Left cardiac atrium (tissue), 4 donors: Measurements from ENCODE around the gene NLRC3. TPM values are rescaled to one million over a fixed set of nuclear protein-coding genes. Genes with fewer than 3 reads are reported as not detected.
"Not testable (repeated sequence)": the region's sequence is repeated elsewhere in the genome, so short reads cannot be mapped to it uniquely, and the experiment has no call there.

Experiments
- ATAC-seq, 2 donors: fragments of 200-7000 bp; cut with Tn5 transposase; one replicate each; pipeline ENCODE4 v1.9.1; 2020; ENCODE audit warnings: mild to moderate bottlenecking in 2 of 2, moderate library complexity in 2 of 2
- DNase-seq: peaks from one replicate; pipeline ENCODE4 v3.0.0-alpha.2; 2020
- intact Hi-C, 2 donors: fragments of 100-400 bp; cut with DNase I; formaldehyde crosslinking; loops; one replicate each; pipeline versions ENCODE4 v1.14.1 to v1.15.1; 2022 to 2023
- total RNA-seq, 2 donors: library from RNA; stranded (reverse); fragmentation: NEBNext Ultra II Directional; extraction: Animal tissue kit (Norgen Biotek cat#: 25700); gene quantifications; one replicate each; pipeline ENCODE4 v1.2.1, GENCODE V29; 2021
- donor health status: DM: no; HTN: yes; CAD: no.
- donor health status: DM: no; HTN: yes; CAD: no; lungs with severe emphysema.
- donor health status: DM: yes; HTN: yes; CAD: no.
- donor health status: Dilated cardiomyopathy.

NLRC3 gene
- total RNA-seq, 2 donors from 2014 or later, result 0.81 to 1.0 TPM

DNA sequence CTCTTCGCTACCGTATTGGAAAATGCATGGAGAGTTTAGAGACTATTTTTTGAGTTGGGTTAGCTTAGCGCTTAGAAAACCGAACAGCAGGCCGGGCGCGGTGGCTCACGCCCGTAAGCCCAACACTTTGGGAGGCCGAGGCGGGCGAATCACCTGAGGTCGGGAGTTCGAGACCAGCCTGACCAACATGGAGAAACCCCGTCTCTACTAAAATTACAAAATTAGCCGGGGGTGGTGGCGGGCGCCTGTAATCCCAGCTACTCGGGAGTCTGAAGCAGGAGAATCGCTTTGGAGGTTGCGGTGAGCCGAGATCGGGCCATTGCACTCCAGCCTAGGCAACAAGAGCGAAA is 75.8 kb downstream of the NLRC3 start:
- DNase-seq, ATAC-seq, intact Hi-C loops: not testable (repeated sequence)

DNA sequence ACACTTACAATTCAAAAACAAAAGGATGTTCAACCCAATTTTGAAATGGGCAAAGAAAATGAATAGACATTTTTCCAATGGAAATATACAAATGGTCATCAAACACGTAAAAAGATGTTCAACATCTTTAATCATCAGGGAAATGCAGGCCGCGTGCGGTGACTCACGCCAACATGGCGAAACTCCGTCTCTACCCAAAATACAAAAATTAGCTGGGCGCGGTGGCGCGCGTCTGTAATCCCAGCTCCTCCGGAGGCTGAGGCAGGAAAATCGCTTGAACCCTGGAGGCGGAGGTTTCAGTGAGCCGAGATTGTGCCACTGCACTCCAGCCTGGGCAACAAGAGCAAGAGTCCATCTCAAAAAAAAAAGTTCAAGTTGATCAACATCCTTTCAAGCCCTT is 78.2 kb downstream of the NLRC3 start:
- no peak for ATAC-seq
- intact Hi-C loops, result loop anchor here in 1 of 2 donors (5.0 kb wide), 1 partner anchor 237 kb away; no protein-coding TSS in a partner anchor
- DNase-seq, result no peak

- ATAC-seq, result no peak
- no peak for DNase-seq
- intact Hi-C loops, result loop anchor here in 1 of 2 donors (5.0 kb wide), 1 partner anchor 235 kb away; no protein-coding TSS in a partner anchor
These were observed 79.4 kb downstream of the NLRC3 start for GRCh38 chr16:3497771-3498170.

GRCh38 chr16:3496386-3496785 is 80.8 kb downstream of the NLRC3 start:
- no peak for DNase-seq
- intact Hi-C loops, result loop anchor here in 1 of 2 donors (5.0 kb wide), 1 partner anchor 234 kb away; no protein-coding TSS in a partner anchor
- ATAC-seq, result no peak

DNA sequence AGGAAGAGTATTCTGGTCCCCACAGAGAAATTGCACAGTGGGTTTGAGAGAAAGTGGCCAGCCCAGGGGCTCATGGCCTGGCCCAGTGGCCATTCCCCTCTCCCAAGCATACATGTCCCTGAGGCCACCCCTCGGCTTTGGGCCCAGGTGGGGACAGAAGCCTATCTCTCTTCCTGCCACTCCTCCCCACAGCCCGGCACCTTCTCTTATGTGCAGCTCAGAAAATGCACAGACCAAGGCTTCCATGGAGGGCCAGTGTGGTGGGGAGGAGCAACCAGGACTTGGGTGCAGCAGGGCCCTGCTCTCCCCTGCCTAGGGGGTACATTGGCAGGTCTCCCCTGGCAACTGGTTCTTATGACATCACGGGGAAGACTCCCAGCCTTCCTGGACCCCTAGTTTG is 82.0 kb downstream of the NLRC3 start, which contains the start of gene C16orf90:
TSS of gene C16orf90 (minus strand) at position 314 of the 400 bp plus-strand sequence. CDS start at position 246, 68 bp downstream.
- DNase-seq (no peak), ATAC-seq (no peak)
- intact Hi-C loops, result loop anchor here in 1 of 2 donors (5.0 kb wide), 1 partner anchor 233 kb away; no protein-coding TSS in a partner anchor

DNA sequence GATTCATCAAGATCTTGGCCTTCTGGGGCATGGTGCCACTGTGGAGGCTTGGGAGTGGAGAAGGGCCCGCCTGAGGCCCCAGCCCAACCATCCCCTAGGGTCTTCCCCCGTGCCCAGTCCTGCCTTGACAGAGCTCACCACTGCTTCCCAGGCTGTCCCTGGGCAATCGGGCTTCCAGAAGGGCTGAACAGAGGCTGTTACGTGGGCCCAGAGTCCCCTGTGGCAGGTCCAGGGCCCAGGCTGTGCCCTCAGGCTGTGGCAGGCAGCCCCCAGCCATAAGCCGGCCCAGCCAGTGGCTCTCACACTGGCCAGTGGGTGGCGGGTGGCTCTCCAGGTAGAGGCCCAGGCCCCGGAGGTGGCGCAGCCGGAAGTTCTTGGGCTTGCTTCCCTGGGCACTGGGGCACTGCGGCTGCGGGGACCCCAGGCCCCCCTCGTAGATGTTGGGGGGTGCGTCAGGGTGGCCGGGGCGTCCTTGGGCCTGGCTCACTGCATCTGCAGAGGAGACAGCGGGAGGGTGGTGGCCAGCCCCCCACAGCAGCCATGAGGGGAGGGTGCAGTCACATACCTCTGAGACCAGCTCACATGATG is 82.7 kb downstream of the NLRC3 start:
- no peak for ATAC-seq
- DNase-seq, result no peak
- intact Hi-C loops, result no loop called here

DNA sequence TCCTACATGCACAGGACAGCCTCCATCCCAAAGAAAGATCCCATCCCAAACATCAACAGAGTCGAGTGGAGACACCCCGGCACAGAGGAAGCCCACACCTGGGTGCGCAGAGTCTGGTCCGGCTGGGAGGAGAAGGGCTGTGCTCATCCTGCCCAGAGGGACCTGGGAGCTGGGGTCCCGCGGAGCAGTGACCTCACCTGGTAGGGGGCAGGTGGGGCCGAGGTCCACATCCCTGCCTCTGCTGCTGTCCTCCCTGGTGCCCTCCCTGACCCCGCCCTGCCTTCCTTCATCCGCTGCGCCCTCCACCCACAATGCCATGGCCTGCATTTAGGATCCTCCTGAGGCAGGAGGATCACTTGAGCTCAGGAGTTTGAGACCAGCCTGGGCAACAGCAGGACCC is 84.8 kb downstream of the NLRC3 start:
- DNase-seq (no peak), ATAC-seq (no peak)
- intact Hi-C loops, result no loop called here

GRCh38 chr16:3490911-3491629 is 86.1 kb downstream of the NLRC3 start:
- no peak for DNase-seq
- ATAC-seq, result no peak
- intact Hi-C loops, result no loop called here

Other genes starting within 250 kb of the NLRC3 start
- under 1 TPM in 1 of 2 donors, not detected in 1; 0.18 TPM for gene OR2C1, start 221.5 kb downstream of the NLRC3 start, total RNA-seq
- 1 to 10 TPM; 7.1 to 9.4 TPM for gene ZSCAN32, start 176.4 kb downstream of the NLRC3 start, total RNA-seq
- gene ZNF174, start 176.2 kb downstream of the NLRC3 start, total RNA-seq, result 1 to 10 TPM; 8.6 TPM
- 1 to 10 TPM; 1.4 to 2.3 TPM for gene ZNF597, start 133.9 kb downstream of the NLRC3 start, total RNA-seq
- 10 to 100 TPM; 35.4 to 38.2 TPM for gene NAA60, start 133.7 kb downstream of the NLRC3 start, total RNA-seq
- not detected for gene C16orf90, start 81.9 kb downstream of the NLRC3 start, total RNA-seq
- gene CLUAP1, start 76.4 kb downstream of the NLRC3 start, total RNA-seq, result 10 to 100 TPM; 15.4 to 16.0 TPM
- gene SLX4, start 34.2 kb upstream of the NLRC3 start, total RNA-seq, result 1 to 10 TPM; 2.5 to 2.8 TPM
- gene DNASE1, start 77.3 kb upstream of the NLRC3 start, total RNA-seq, result 1 to 10 TPM; 3.0 to 5.8 TPM
- gene TRAP1, start 140.1 kb upstream of the NLRC3 start, total RNA-seq, result 100 to 1,000 TPM in 1 of 2 donors, 10 to 100 TPM in 1; 85.7 to 120 TPM